GM20000 (cell line): ENCODE measurements around the gene BHLHE23.

ENCODE experiments used
- DNase-seq: peaks from one replicate; pipeline ENCODE4 v3.0.0; 2012; ENCODE audit warnings: low spot score
- CTCF ChIP-seq: IDR thresholded peaks from 2 replicates; pipeline ENCODE4 v1.5.1; 2012; ENCODE audit warnings: mild to moderate bottlenecking, control low read depth; ENCODE audit errors: extremely low read depth, missing control alignments

The BHLHE23 gene

DNA sequence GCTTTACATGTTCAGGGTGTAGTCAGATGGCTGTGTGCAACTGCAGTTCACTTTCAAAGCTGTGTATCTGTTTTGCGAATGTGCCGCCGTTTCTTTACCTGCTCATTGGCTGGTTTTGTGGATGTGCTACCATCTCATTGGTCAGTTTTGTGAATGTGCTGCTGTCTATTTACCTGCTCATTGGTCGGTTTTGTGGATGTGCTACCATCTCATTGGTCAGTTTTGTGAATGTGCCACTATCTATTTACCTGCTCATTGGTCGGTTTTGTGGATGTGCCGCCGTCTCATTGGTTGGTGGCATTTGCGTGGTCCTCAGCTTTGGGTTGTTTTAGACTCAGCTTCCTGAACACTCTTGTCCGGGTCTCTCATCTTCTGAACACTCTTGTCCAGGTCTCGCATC lies 40.5 kb upstream of the BHLHE23 start:
- no peak for TF ChIP-seq CTCF
- DNase-seq: no peak

GRCh38 chr20:63046841-63047240 lies 40.1 kb upstream of the BHLHE23 start:
- TF ChIP-seq CTCF: no peak
- DNase-seq: no peak

DNA sequence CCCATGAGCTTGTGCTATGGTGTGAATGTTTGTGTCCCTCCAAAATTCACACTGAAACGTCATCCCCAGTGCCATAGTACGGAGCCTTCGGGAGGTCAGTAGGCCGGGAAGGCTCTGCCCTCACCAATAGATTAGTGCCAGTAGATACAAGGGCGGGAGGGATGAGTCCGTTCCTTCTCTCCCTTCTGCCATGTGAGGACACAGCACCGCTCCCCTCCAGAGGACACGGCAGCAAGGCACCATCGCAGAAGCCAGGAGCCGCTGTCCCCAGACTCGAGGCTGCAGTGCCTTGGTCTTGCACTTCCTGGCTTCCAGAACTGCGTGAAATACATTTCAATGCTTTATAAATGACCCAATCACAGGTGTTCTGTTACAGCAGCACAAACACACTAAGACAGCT lies 39.2 kb upstream of the BHLHE23 start:
- no peak for DNase-seq
- TF ChIP-seq CTCF: no peak

- no peak for DNase-seq
- no peak for TF ChIP-seq CTCF
These were observed 38.6 kb upstream of the BHLHE23 start for GRCh38 chr20:63045401-63045800.

DNA sequence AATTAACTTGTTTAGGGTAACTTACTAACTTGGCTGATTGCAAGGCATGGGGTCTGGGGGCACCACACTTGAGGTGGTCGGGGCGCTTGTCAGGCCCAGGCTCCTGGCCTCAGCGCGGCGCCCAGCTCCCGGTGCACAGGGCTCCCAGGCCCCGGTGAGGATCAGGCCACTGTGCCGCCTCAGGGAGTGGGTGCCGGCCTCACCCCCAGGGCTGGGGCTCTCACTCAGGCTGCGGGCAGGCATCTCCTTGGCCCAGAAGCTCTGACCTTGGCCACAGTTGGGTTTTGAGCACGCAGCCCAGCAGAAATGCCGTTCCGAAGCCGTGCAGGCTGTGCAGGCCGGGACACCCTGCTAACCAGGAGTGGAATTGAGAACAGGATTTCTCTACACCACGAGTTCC lies 37.8 kb upstream of the BHLHE23 start:
- TF ChIP-seq CTCF: no peak
- DNase-seq: no peak

- DNase-seq: no peak
- no peak for TF ChIP-seq CTCF
These were observed 37.4 kb upstream of the BHLHE23 start for GRCh38 chr20:63044204-63044600.

GRCh38 chr20:63043348-63044203 lies 36.8 kb upstream of the BHLHE23 start:
- DNase-seq: no peak
- no peak for TF ChIP-seq CTCF
